Transverse colon (tissue), 4 donors: ENCODE measurements around the gene IKZF3. TPM values are rescaled to one million over a fixed set of nuclear protein-coding genes. Genes with fewer than 3 reads are reported as not detected.

ENCODE experiments used
- DNase-seq: peaks from one replicate; pipeline ENCODE4 v3.0.0-alpha.2; 2019
- H3K27ac ChIP-seq, 4 donors: fragments of 200-600 bp; sonication (generic); 2 replicates each; pipeline ENCODE4 v1.5.1; 2016 to 2018; ENCODE audit warnings: inconsistent platforms in 4 of 4
- H3K27me3 ChIP-seq: fragments of 200-600 bp; sonication (generic); 2 replicates; pipeline ENCODE4 v1.5.1; 2017; ENCODE audit warnings: inconsistent platforms
- H3K36me3 ChIP-seq, 4 donors: fragments of 200-600 bp; sonication (generic); 2 replicates each; pipeline ENCODE4 v1.5.1; 2017 to 2019; ENCODE audit warnings: inconsistent platforms in 4 of 4
- H3K4me1 ChIP-seq, 4 donors: fragments of 200-600 bp; sonication (generic); 2 replicates each; pipeline ENCODE4 v1.5.1; 2017 to 2020; ENCODE audit warnings: inconsistent platforms in 4 of 4
- H3K4me3 ChIP-seq, 4 donors: fragments of 200-600 bp; sonication (generic); 1 replicate in 1 of 4; 2 replicates in 3 of 4; pipeline versions ENCODE4 v1.5.1 to v1.6.1; 2017 to 2019; ENCODE audit warnings: inconsistent platforms in 4 of 4
- H3K9me3 ChIP-seq, 2 donors: fragments of 200-600 bp; sonication (generic); 2 replicates each; pipeline ENCODE4 v1.5.1; 2017 to 2019; ENCODE audit warnings: inconsistent platforms in 2 of 2
- CTCF ChIP-seq, 5 experiments: fragments of 200-600 bp in 3 of 5; fragments of 450-650 bp in 2 of 5; sonication (generic) in 3 of 5; IDR thresholded peaks; 1 replicate in 2 of 5; 2 replicates in 3 of 5; pipeline ENCODE4 v1.5.1; 2016 to 2017; ENCODE audit warnings: antibody characterized with exemption in 5 of 5, inconsistent platforms in 3 of 5, mild to moderate bottlenecking in 2 of 5, moderate library complexity in 1 of 5
- EP300 ChIP-seq: sonication (generic); formaldehyde crosslinking; IDR thresholded peaks from one replicate; pipeline ENCODE4 v1.6.1; 2017; ENCODE audit warnings: antibody characterized with exemption, low read depth
- POLR2A ChIP-seq: fragments of 450-650 bp; IDR thresholded peaks from one replicate; pipeline ENCODE4 v1.6.1; 2016; ENCODE audit warnings: antibody characterized with exemption, mild to moderate bottlenecking, moderate library complexity
- POLR2AphosphoS5 ChIP-seq, 3 donors: sonication (generic); formaldehyde crosslinking; IDR thresholded peaks; one replicate each; pipeline ENCODE4 v1.6.1; 2016; ENCODE audit warnings: antibody characterized with exemption in 3 of 3
- WGBS, 2 donors: methylation state at CpG; one replicate each; pipeline ENCODE4 v1.1.5; 2018; ENCODE audit warnings: low coverage in 1 of 2; 5-methylcytosine and 5-hydroxymethylcytosine counted together
- in situ Hi-C, 4 donors: fragments of 200-750 bp; cut with MboI; loops; one replicate each; pipeline versions ENCODE4 v1.15.0 to v1.15.1; 2017; ENCODE audit warnings: low sequenced_read_pairs in 3 of 4, low pct_ligation_motif_present in 1 of 4, low pct_unique_long_range_greater_than_20kb in 1 of 4
- intact Hi-C: fragments of 100-400 bp; cut with DNase I; formaldehyde crosslinking; loops from one replicate; pipeline ENCODE4 v1.15.1; 2023; ENCODE audit warnings: low total_unique reads
- total RNA-seq, 4 donors: library from RNA; depleted of rRNA; stranded (reverse); fragments of >200 nt; gene quantifications; one replicate each; pipeline ENCODE4 v1.1.0, GENCODE V29; 2016

The IKZF3 gene
- total RNA-seq, 4 donors from 2014 or later: 2.2 to 13.5 (median 3.0) TPM

DNA sequence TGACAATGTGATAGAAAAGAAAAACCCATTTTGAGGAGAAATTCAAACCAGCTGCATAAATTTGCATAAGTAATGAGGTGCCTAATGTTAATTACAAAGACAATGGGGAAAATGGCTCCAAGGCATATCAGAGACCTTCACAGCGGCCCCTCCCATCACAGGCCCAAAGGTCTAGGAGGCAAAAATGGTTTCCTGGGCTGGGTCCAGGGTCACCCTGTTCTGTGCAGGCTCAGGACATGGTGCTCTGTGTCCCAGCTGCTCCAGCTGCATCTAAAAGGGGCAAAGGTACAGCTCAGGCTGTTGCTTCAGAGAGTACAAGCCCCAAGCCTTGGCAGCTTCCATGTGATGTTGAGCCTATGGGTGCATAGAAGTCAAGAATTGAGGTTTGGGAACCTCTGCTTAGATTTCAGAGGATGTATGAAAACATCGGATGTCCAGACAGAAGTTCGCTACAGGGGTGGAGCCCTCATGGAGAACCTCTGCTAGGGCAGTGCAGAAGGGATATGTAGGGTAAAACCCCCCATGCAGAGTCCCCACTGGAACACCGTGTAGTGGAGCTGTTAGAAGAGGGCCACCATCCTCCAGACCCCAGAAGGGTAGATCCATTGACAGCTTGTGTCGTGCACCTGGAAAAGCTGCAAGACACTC lies 40.6 kb downstream of the IKZF3 start:
- in situ Hi-C loops: no loop called here
- H3K4me1 ChIP-seq: no peaks in the 10 kb centered on the region
- DNase-seq: no peak
- no peaks in the 10 kb centered on the region for H3K27me3 ChIP-seq
- 85 to 98% methylated on average over 4 to 5 of the region's 5 CpGs for WGBS, 2 donors
- H3K9me3 ChIP-seq: no peaks in the 10 kb centered on the region
- H3K36me3 ChIP-seq: no peaks in the 10 kb centered on the region
- intact Hi-C loops: no loop called here
- no peak overlapping the region for H3K27ac ChIP-seq
- no peak for TF ChIP-seq POLR2A
- no peak for TF ChIP-seq POLR2AphosphoS5 (IDR thresholded peaks at IDR 0.05)
- no peak for TF ChIP-seq EP300
- no peak for TF ChIP-seq CTCF (IDR thresholded peaks at IDR 0.05)
- H3K4me3 ChIP-seq: no peak overlapping the region

GRCh38 chr17:39822051-39822451 lies 42.1 kb downstream of the IKZF3 start:
- H3K4me3 ChIP-seq: no peak overlapping the region
- no peak overlapping the region for H3K27ac ChIP-seq
- H3K36me3 ChIP-seq: no peaks in the 10 kb centered on the region
- TF ChIP-seq POLR2A: no peak
- TF ChIP-seq CTCF (IDR thresholded peaks at IDR 0.05): no peak
- TF ChIP-seq POLR2AphosphoS5 (IDR thresholded peaks at IDR 0.05): no peak
- TF ChIP-seq EP300: no peak
- no peaks in the 10 kb centered on the region for H3K27me3 ChIP-seq
- no peaks in the 10 kb centered on the region for H3K9me3 ChIP-seq
- intact Hi-C loops: no loop called here
- in situ Hi-C loops: no loop called here
- H3K4me1 ChIP-seq: no peaks in the 10 kb centered on the region
- no peak for DNase-seq
- WGBS, 2 donors: 82 to 92% methylated on average over 2 of the region's 2 CpGs

DNA sequence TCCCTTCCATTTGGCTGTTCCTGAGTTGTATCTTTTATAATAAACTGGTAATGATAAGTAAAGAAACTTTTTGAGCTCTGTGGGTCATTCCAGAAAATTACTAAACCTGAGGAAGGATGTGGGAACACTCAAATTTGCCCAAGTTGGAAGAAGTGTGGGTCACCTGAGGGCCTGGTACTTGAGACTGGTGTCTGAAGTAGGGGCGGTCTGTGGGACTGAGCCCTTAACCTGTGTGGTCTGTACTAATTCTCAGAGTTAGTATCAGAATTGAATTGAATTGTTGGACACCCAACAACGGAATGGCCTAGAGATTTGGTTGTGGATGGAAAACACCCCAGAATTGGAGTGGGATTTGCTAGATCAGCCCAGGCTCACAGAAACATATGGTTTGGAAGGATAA lies 43.1 kb downstream of the IKZF3 start:
- Histone ChIP-seq H3K36me3 (no peaks in the 10 kb centered on the region), H3K27ac (no peak overlapping the region)
- in situ Hi-C loops: no loop called here

GRCh38 chr17:39820541-39820940 lies 43.6 kb downstream of the IKZF3 start:
- in situ Hi-C loops (no loop called here), intact Hi-C loops (no loop called here)
- Histone ChIP-seq H3K27ac (no peak overlapping the region), H3K4me3 (no peak overlapping the region), H3K9me3 (no peaks in the 10 kb centered on the region), H3K4me1 (no peaks in the 10 kb centered on the region), H3K36me3 (no peaks in the 10 kb centered on the region), H3K27me3 (no peaks in the 10 kb centered on the region)
- 20 to 22% methylated on average over 1 to 4 of the region's 4 CpGs for WGBS, 2 donors
- TF ChIP-seq POLR2A (no peak), EP300 (no peak), CTCF (IDR thresholded peaks at IDR 0.05) (no peak), POLR2AphosphoS5 (IDR thresholded peaks at IDR 0.05) (no peak)
- no peak for DNase-seq

More for the DNA sequence above, 43.1 kb downstream of the IKZF3 start:
- H3K27me3 ChIP-seq: no peaks in the 10 kb centered on the region
- H3K9me3 ChIP-seq: no peaks in the 10 kb centered on the region
- no peaks in the 10 kb centered on the region for H3K4me1 ChIP-seq
- 87 to 100% methylated on average over 2 of the region's 2 CpGs for WGBS, 2 donors
- DNase-seq: no peak
- intact Hi-C loops: no loop called here
- TF ChIP-seq POLR2A: no peak
- TF ChIP-seq EP300: no peak
- TF ChIP-seq CTCF (IDR thresholded peaks at IDR 0.05): no peak
- no peak for TF ChIP-seq POLR2AphosphoS5 (IDR thresholded peaks at IDR 0.05)
- no peak overlapping the region for H3K4me3 ChIP-seq
